Fibroblast of skin of right biceps (primary cell): Measurements from ENCODE around the gene ZNF670.
"Not testable (repeated sequence)": the region's sequence is repeated elsewhere in the genome, so short reads cannot be mapped to it uniquely, and the experiment has no call there.

Source experiments
- DNase-seq: peaks from one replicate; pipeline ENCODE4 v3.0.0-alpha.2; 2013

Gene ZNF670

DNA sequence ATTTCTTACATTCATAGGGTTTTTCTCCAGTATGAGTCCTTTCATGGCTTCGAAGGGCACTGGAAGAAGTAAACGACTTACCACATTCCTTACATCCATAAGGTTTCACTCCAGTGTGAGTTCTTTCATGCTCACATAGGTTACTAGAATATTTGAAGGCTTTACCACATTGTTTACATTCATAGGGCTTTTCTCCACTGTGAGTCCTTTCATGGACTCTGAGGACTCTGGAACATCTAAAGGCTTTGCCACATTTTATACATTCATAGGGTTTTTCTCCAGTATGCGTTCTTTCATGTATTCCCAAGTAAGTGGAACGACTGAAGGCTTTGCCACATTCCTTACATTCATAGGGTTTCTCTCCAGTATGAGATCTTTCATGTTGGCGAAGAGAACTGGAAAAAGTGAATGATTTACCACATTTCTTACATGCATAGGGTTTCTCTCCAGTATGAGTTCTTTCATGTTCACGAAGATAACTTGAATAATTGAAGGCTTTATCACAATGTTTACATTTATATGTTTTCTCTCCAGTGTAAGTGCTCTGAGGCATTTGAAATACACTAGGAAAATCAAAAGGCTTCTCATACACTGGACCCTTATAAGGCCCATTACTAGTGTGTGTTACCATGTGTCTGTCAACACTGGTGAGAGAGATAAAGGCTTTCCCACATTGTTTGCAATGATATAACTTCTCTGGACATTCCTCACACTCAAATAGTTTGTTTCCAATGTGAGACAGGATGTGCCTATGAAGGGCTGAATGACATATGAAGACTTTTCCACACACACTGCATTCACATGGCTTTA is 40.9 kb downstream of the ZNF670 start:
- no peak for DNase-seq

DNA sequence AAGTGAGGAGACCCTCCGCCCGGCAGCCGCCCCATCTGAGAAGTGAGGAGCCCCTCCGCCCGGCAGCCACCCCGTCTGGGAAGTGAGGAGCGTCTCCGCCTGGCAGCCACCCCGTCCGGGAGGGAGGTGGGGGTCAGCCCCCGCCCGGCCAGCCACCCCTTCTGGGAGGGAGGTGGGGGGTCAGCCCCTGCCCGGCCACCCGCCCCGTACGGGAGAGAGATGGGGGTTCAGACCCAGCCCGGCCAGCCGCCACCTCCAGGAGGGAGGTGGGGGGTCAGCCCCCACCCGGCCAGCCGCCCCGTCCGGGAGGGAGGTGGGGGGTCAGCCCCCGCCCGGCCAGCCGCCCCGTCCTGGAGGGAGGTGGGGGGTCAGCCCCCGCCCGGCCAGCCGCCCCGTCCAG is 46.3 kb downstream of the ZNF670 start:
- not testable (repeated sequence) for DNase-seq
